AG20443 (cell line): ENCODE results near the gene RBMS3.
"Not testable (repeated sequence)": the region's sequence is repeated elsewhere in the genome, so short reads cannot be mapped to it uniquely, and the experiment has no call there.

ENCODE experiments used
- DNase-seq: peaks from one replicate; pipeline ENCODE4 v3.0.0; 2012; ENCODE audit warnings: low spot score, mixed read lengths

RBMS3 gene

DNA sequence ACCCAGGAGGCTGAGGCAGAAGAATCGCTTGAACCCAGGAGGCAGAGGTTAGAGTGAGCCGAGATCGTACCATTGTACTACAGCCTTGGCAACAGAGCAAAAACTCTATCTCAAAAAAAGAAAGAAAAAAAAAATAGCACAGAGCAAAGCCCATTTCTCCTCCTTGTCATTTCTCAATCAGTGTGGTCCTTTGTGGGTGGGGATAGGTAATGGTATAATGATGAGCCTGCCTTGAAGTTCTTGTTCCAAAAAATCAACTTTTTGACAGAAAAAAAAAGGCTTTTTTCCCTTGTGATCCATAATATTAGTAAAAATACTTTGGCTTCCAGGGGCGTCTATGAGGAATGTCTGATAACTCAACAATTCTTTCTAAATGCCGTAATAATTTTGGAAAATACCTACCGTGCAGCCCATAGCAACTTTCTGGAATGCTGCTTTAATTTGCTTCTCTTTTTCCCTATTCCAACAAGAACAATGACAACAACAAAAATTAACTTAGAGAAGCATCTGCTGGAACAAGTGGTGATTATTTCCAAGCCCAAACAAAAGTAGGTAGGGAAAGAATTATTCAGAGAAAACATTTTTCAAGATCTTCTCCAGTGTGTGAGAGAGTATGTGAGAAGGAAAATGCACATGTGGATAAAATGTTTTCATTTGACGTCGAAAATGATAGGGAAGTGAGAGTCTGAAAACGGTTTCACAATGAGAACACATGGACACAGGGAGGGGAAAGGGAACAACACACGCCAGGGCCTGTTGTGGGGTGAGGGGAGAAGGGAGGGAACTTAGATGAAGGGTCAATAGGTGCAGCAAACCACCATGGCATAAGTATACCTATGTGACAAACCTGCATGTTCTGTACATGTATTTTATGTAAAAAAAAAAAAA, 337.8 kb downstream of the RBMS3 start:
- peak; percentile 25 for DNase-seq

DNA sequence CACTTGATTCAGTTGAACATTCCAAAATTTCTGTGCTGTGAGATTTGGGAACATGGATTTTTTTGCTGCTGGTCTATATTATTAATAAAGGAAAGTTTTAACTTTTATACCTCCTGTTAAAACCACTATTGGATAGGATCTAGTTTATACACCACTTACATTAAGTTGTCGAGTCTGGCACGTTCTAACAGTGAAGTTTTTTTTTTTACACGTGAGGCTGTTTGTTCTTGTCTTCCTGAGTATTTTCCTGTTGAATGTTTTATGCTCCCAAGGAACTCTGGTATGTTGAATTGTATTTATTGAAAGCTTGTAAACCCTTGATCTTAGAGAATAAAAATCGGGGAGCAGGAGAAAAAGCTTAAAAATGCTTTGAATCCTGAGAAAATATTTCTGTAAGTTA, 338.8 kb downstream of the RBMS3 start:
- DNase-seq = no peak

DNA sequence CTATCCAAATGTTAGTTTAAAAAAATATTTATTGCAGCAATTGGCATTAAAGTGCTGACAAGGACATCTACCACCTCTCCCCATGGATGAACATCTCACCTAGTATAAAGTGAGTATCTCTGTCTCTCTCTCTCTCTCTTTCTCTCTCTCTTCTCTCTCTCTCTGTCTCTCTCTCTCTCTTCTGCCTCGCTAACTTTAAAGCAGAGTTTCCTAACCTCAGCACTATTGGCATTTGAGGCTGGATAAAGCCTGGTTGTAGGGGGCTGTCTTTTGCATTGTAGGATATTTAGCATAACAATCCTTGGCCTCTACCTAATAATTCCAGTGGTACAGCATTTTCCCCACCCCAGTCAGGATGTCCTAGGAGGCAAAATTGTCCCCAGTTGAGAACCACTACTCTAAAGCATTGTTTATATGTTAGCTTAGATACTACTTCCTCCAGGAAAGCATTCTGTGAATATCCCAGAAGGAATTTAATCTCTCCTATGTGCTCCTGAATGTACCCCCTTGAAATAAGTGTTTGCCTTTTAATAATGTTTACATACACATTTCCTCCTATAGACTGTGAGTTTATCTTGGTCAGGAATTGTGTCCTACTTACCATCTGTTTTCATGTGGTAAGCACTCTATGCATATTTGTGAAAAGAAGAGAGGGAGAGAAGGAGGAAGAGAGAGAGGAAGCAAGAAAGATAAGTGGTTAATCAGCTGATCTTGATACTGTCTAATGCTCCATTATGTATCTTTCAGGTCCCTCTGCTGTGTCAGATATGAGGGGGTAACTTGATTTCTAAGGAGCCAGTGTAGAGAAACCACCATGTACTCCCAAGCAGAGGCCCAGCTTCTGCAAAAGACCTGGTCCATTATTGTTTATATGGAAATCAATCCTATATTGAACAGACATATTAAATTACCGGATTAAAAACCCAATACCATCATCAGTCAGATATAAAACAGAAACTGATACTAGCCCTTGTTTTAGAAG, 346.6 kb downstream of the RBMS3 start:
- DNase-seq = no peak

GRCh38 chr3:29628795-29629194, 347.9 kb downstream of the RBMS3 start:
- no peak for DNase-seq

GRCh38 chr3:29635888-29636287, 355.0 kb downstream of the RBMS3 start:
- DNase-seq = no peak

DNA sequence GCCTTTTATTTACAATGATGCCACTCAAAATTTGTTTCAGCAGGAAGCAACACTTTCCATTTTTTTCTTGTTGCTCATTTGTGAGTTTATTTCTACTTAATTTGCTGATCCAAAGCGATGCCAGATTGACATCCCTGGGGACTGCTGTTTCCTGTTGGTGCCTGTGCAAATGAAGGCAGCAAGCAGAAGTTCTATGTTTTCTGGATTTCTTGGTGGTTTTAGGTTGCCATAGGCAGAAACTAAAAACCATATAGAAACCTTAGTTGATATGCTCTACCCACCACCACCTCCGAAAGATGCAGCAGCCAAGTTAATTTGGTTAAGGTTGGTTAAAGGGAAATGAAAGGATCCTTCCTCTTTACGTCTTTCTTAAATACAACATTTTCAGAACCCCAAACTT, 356.2 kb downstream of the RBMS3 start:
- no peak for DNase-seq

DNA sequence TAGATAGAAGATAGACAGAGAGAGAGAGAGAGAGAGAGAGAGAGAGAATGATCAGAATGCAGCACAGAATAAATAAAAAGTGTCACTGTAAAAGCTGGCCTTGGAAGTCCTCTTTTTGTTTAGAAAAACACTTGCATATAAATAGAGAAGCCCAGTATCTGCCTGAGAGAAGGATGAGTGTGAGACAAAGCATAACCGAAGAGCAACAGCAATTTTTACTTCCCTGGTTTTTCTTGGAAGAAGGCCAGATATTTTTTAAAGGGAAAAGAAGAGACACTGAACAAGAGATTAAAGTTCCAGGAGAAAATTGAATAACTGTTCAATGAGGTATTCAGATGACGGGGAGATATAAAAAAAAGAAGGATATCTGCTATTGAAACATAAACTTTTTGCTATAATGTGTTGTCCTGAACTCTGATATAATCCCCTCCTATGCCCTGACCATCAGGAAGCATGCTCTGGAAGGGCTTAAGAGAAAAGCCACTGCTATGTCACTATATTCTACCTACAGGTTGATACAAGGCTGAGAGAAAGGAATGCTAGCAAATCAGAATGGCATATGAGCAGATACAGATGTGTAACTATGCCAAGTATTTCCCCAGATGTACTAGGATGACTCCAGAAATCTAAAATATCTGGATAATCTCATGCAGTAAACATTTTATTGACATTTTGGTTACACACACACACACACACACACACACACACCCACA, 358.9 kb downstream of the RBMS3 start:
- DNase-seq = no peak

- DNase-seq = peak; percentile 24
Observed at GRCh38 chr3:29642393-29643033, 361.6 kb downstream of the RBMS3 start.

GRCh38 chr3:29643034-29643425, 362.2 kb downstream of the RBMS3 start:
- DNase-seq = no peak

DNA sequence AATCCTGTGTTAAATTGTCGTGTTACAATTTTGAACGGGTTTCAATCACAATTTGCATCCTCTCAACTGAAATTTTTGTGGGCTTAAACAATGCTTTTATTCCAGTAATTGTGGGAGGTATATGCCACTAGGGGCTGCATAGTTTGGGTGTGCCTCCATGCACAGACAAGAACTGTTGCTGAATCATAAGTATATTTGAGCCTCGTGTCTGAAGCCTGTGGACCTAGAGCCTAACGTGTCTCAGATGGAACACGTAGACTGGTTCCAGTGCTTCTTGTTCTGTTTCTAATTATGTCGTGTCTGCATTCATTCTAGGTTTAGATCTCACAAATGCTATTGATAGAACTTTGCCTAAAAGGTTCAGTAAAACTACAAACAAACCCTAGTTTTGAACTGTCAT, 363.4 kb downstream of the RBMS3 start:
- peak; percentile 56 for DNase-seq

DNA sequence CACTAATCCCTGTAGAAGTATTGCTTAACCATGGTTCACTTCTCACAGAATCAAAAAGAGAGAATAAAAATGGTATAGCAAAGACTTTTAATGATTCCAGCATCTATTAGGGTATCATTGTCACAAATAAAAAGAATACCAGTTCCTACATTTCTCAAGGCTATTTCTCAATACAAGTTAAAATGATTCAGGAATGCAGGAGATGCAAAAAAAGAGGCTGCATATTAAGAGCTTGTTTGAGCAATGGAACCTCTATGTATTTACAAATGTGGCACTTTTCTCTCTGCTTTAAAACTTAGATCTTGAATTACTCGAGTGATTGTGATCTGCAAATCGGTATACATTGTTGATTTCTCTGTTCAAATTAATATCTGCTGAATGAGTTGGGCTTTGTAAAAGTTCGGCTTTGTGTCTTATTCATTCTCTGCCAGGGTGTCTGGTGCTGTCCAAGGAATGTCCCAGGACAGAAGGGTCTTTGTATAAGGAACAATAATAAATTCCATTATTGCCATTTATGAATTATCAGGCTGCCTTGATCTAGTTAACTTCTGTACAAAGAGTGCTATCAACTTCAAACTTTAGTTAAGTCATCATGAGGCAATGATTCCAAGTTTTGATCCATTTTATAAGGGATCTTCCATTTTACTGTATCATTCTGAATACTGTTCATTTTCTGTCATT, 364.2 kb downstream of the RBMS3 start:
- peak; percentile 9 for DNase-seq

DNA sequence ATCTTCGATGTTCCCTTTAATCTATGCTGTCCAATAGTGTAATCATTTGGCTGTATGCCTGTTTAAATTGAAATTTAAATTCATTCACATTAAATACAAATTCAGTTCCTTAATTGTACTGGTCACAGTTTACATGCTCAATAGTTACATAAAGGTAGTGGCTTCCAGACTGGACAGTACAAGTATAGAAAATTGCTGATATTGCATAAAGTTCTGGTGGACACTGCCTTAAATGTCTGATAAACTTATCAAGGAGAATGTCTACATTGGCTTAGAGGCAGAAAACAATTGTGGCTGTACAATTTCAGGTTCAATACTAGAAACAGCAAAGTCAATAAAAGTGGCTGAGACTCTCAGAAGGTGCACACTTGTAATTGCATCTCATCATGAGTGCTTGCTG, 365.2 kb downstream of the RBMS3 start:
- no peak for DNase-seq

GRCh38 chr3:29649815-29650547, 369.1 kb downstream of the RBMS3 start:
- peak; percentile 14 for DNase-seq

DNA sequence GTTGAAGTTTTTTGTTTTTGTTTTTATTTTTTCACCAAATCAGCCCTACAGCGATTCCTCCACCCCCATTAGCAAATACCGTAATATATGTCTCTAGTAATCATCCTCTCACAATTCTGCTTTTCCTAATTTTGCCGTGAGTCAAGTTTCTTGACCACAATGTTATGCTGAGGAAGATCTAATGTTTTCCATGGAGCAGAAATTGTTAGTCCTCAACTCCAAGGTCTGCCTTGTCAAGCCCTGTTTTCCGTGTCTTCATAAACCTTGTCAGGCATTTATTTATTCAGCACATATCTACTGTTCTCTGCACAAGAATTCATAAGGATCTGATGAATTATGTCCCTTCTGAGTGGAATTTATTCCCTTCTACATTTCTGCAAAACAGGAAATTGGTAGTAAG, 372.8 kb downstream of the RBMS3 start:
- DNase-seq = no peak

DNA sequence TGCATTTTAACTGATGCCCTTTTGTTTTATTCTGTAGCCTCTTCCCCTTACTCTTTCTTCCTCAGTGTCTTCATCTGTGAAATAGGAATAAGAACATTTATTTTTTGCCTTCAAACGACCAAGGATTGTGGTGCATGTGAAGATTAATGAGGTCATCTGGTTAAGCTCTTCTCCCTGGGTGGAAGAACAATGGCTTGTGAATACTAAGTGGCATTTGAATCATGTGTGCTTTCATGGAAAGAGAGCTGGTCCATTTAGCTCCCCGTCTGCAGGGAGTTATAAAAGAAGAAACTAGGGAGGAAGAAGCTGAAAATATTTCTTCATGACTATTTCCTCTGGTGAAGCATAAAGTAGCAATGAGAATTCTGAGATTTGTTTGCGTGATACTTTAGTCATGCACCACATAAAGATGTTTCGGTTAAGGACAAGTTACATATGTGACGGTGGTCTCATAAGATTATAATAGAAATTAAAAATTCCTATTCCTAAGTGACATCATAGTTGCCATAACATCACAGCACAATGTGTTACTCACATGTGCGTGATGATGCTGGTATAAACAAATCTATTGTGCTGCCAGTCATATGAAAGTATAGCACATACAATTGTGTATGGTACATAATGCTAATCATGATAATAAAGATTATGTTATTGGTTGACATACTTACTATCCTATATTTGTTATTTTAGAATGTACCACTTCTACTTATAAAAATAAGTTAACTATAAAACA, 374.3 kb downstream of the RBMS3 start:
- DNase-seq = no peak

DNA sequence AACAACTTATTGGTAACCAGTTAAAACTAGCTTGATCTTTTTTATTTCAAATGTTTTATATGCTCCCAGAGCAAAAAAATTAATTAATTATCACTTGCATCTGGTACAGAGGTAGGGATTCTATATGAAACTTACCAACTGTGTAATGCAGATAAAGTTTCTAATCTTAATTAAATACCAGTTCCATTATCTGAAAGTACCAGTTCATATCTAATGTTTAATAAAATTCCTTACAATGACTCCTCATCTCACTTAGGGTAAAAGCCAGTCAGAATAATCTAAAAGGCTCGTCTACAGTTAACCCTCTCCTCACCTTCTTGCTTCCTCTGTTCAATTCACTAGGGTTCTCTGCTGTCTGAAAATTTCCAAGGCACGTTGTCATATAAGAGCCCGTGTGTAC, 384.8 kb downstream of the RBMS3 start:
- no peak for DNase-seq

GRCh38 chr3:29668233-29668632, 387.4 kb downstream of the RBMS3 start:
- no peak for DNase-seq

DNA sequence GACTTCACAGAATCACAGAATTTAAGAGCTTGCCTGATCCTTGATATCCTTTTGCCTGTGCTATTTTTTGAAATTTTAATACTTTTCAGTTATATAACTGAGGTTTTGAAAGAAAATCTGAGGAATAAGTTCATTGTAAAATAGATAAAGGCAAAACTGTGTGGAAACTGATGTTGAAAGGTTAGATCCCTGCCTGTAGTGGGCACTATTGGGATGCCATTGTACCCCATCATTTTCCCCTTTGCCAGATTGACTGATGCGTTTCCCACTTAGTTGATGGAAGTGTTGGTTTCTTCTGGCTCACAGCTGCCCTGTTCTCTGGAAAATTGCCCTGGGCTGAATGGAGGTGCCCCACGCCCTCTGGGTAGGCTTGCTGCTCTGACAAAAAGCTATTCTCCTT, 387.9 kb downstream of the RBMS3 start:
- DNase-seq = no peak

DNA sequence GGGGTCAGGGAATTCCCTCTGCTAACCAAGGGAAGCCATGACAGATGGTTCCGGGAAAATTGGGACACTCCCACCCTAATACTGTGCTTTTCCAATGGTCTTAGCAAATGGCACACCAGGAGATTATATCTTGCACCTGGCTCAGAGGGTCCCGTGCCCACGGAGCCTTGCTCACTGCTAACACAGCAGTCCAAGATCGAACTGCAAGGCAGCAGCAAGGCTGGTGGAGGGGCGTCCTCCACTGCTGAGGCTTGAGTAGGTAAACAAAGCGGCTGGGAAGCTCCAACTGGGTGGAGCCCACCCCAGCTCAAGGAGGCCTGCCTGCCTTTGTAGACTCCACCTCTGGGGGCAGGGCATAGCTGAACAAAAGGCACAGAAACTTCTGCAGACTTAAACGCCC, 389.6 kb downstream of the RBMS3 start:
- DNase-seq = not testable (repeated sequence)

DNA sequence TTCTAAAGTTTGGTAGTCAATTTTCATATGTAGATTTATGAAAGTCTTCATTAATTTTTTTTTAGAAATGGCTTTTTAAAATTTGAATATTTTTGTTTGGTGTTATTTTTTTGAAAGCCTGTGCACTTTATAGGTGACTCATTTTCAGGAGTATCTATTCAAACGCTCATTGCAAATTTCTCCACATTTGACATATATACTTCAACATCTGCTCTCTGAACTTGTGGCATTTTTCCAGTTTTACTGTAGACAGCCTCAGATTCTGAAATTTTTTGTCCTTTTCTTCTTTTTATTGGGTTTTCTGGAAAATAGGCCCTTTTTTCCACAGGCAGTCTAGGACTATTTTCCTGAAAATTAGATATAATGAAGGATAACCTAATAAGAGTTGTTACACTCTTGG, 396.6 kb downstream of the RBMS3 start:
- DNase-seq = no peak
